A549 (cell line): ENCODE results near the gene LYZL6.

Experiments used
- CEBPB ChIP-seq, 2 experiments: fragments of >200 bp in 1 of 2; sonication (Bioruptor Twin) in 1 of 2; formaldehyde crosslinking in 1 of 2; IDR thresholded peaks; 2 replicates each; pipeline ENCODE4 v1.6.1; 2012 to 2016
- JUNB ChIP-seq: fragments of >200 bp; sonication (Bioruptor Twin); formaldehyde crosslinking; IDR thresholded peaks from 2 replicates; pipeline ENCODE4 v1.6.1; 2016
- POLR2A ChIP-seq: IDR thresholded peaks from 2 replicates; pipeline ENCODE4 v1.6.1; 2012; ENCODE audit warnings: mild to moderate bottlenecking, low read length
- RAD21 ChIP-seq, 2 experiments: fragments of >200 bp in 1 of 2; sonication (Bioruptor Twin) in 1 of 2; formaldehyde crosslinking in 1 of 2; IDR thresholded peaks in 1 of 2; conservative IDR thresholded peaks in 1 of 2; 2 replicates in 1 of 2; 3 replicates in 1 of 2; pipeline ENCODE4 v1.6.1; 2012 to 2018; ENCODE audit warnings: inconsistent platforms in 1 of 2
- REST ChIP-seq: fragments of 200-600 bp; sonication (generic); IDR thresholded peaks from 2 replicates; pipeline ENCODE4 v1.6.1; 2016; ENCODE audit warnings: antibody characterized with exemption, mild to moderate bottlenecking, moderate library complexity
- ZSCAN20 ChIP-seq: fragments of 250-450 bp; sonication (Bioruptor Pico); IDR thresholded peaks from 2 replicates; pipeline ENCODE4 v1.8.0; 2022; ENCODE audit warnings: mild to moderate bottlenecking, moderate library complexity

GRCh38 chr17:35895636-35896587 lies 47.6 kb downstream of the LYZL6 start:
- no peak for TF ChIP-seq POLR2A
- TF ChIP-seq ZSCAN20 (CRISPR knock-in tag), result no peak
- no peak for TF ChIP-seq JUNB
- TF ChIP-seq RAD21 (conservative IDR thresholded peaks at IDR 0.05 in 1 of 2, IDR thresholded peaks at IDR 0.05 in 1 of 2), result no peak
- no peak for TF ChIP-seq REST
- no peak for TF ChIP-seq CEBPB (IDR thresholded peaks at IDR 0.05)
